Measurements from ENCODE around the gene ZNF662. TPM values are rescaled to one million over a fixed set of nuclear protein-coding genes. Genes with fewer than 3 reads are reported as not detected.

ZNF662 gene
- total and polyA plus RNA-seq, 9 donors = 10.5 to 19.8 (median 14.8) TPM

GRCh38 chr3:42935472-42935871 is 29.5 kb downstream of the ZNF662 start:
- Histone ChIP-seq H3K4me3 (ENCODE audit: low read length) (no peak overlapping the region), H3K27me3 (ENCODE audit: control insufficient read depth, insufficient read depth, low read length) (no peaks in the 10 kb centered on the region), H3K4me1 (ENCODE audit: control insufficient read depth, insufficient read depth, low read length) (no peaks in the 10 kb centered on the region), H3K27ac (ENCODE audit: low read length) (no peak overlapping the region), H3K36me3 (ENCODE audit: control insufficient read depth, insufficient read depth, low read length) (no peaks in the 10 kb centered on the region), H3K9me3 (replicated peaks; ENCODE audit: control insufficient read depth, low read depth, low read length) (no peaks in the 10 kb centered on the region)
- DNase-seq = no peak
- WGBS (ENCODE audit: insufficient coverage) = no CpG with 5 or more reads among the region's 1 CpG

DNA sequence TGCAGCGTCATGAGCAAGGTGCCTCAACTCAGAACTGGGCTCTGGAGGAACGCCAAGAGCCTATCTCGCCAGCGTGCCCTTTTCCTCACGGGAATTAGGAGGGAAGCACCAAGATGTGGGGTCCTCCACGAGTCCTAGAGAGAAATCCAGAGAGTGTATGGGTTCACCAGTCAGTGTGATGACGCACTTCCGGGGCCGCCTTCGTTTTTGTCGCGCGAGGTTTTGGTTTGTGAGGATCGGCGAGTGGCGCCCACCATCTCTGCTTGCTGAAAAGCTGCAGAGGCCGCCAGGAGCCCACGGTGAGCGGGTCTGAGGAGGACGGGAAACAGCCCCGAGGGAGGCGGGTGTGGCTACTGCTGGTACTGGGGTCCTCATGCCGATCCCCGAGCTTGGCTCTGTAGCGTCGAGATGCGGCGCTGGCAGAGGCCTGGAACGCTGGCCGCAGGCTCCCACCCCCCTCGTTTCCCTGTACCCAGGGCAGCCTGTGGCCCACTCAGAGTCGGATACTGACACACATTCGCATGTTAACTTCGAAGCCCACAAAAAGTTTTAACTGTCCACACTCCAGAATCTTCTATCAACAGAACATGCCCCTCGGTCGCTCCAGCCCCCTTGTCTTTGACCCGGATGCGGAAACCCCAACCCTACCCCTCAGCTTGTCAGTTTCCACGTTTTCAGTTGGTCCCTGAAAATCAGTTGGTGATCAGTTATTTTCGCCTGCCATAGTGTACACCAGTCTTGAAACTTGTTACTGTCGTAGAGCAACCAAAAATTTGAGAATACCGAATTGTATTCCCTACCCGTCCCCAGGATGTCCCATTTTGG is 30.4 kb downstream of the ZNF662 start:
- Histone ChIP-seq H3K27ac (ENCODE audit: low read length) (no peak overlapping the region), H3K4me1 (ENCODE audit: control insufficient read depth, insufficient read depth, low read length) (no peaks in the 10 kb centered on the region), H3K27me3 (ENCODE audit: control insufficient read depth, insufficient read depth, low read length) (no peaks in the 10 kb centered on the region), H3K36me3 (ENCODE audit: control insufficient read depth, insufficient read depth, low read length) (no peaks in the 10 kb centered on the region), H3K4me3 (ENCODE audit: low read length) (peak overlapping the region; percentile 42), H3K9me3 (replicated peaks; ENCODE audit: control insufficient read depth, low read depth, low read length) (no peaks in the 10 kb centered on the region)
- WGBS (ENCODE audit: insufficient coverage) = 61% methylated on average over 42 of the region's 43 CpGs
- DNase-seq = peak; percentile 75

- no peaks in the 10 kb centered on the region for H3K27me3 ChIP-seq (ENCODE audit: control insufficient read depth, insufficient read depth, low read length)
- H3K9me3 ChIP-seq (replicated peaks; ENCODE audit: control insufficient read depth, low read depth, low read length) = no peaks in the 10 kb centered on the region
- H3K27ac ChIP-seq (ENCODE audit: low read length) = no peak overlapping the region
- no CpG with 5 or more reads among the region's 3 CpGs for whole genome bisulfite sequencing (ENCODE audit: insufficient coverage)
- H3K4me1 ChIP-seq (ENCODE audit: control insufficient read depth, insufficient read depth, low read length) = no peaks in the 10 kb centered on the region
- peaks cover 4% of the 10 kb centered on the region for H3K36me3 ChIP-seq (ENCODE audit: control insufficient read depth, insufficient read depth, low read length)
- no peak for DNase-seq
- H3K4me3 ChIP-seq (ENCODE audit: low read length) = no peak overlapping the region
Observed at GRCh38 chr3:42937334-42937733, 31.4 kb downstream of the ZNF662 start.

DNA sequence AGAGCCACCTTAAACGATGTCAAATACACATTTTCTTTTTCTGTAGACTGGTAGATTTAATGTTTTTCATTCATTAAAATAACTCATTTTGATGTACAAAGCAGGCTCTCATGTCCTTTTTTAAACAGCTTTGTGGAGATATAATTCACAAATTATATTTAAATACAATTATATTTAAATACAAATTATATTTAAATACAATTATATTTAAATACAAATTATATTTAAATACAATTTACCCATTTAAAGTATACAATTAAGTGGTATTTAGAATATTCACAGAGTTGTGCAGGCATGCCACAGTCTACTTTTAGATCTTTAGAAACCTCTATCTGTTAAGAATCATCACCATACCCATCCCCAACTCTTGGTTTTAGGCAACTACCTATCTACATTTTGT is 36.8 kb downstream of the ZNF662 start:
- H3K27me3 ChIP-seq (ENCODE audit: control insufficient read depth, insufficient read depth, low read length) = no peaks in the 10 kb centered on the region
- DNase-seq = no peak
- no CpG with 5 or more reads among the region's 1 CpG for WGBS (ENCODE audit: insufficient coverage)
- no peak overlapping the region for H3K4me3 ChIP-seq (ENCODE audit: low read length)
- peaks cover 4% of the 10 kb centered on the region for H3K36me3 ChIP-seq (ENCODE audit: control insufficient read depth, insufficient read depth, low read length)
- no peaks in the 10 kb centered on the region for H3K9me3 ChIP-seq (replicated peaks; ENCODE audit: control insufficient read depth, low read depth, low read length)
- no peaks in the 10 kb centered on the region for H3K4me1 ChIP-seq (ENCODE audit: control insufficient read depth, insufficient read depth, low read length)
- H3K27ac ChIP-seq (ENCODE audit: low read length) = no peak overlapping the region

GRCh38 chr3:42946050-42946449 is 40.1 kb downstream of the ZNF662 start:
- no peak overlapping the region for H3K4me3 ChIP-seq (ENCODE audit: low read length)
- H3K9me3 ChIP-seq (replicated peaks; ENCODE audit: control insufficient read depth, low read depth, low read length) = no peaks in the 10 kb centered on the region
- 66% methylated on average over 5 of the region's 5 CpGs for WGBS (ENCODE audit: insufficient coverage)
- H3K4me1 ChIP-seq (ENCODE audit: control insufficient read depth, insufficient read depth, low read length) = no peaks in the 10 kb centered on the region
- no peaks in the 10 kb centered on the region for H3K27me3 ChIP-seq (ENCODE audit: control insufficient read depth, insufficient read depth, low read length)
- H3K36me3 ChIP-seq (ENCODE audit: control insufficient read depth, insufficient read depth, low read length) = peaks cover 4% of the 10 kb centered on the region
- H3K27ac ChIP-seq (ENCODE audit: low read length) = no peak overlapping the region
- no peak for DNase-seq

DNA sequence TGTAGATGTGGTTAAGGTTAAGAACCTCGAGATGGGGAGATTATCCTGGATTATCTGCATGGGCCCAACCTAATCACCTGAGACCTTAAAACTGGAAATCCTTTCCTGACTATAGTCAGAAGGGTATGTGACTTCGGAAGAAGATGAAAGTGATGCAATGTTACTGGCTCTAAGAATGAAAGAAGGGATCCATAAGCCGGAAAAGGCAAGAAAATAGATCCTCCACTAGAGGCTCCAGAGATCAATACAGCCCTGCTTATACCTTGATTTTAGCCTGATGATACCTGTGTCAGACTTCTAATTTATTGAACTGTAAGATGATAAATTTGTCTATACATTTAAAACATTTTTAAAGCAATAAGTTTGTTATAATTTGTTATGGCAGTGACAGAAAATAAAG is 51.6 kb downstream of the ZNF662 start:
- Histone ChIP-seq H3K27ac (ENCODE audit: low read length) (no peak overlapping the region), H3K9me3 (replicated peaks; ENCODE audit: control insufficient read depth, low read depth, low read length) (no peaks in the 10 kb centered on the region), H3K4me3 (ENCODE audit: low read length) (no peak overlapping the region), H3K36me3 (ENCODE audit: control insufficient read depth, insufficient read depth, low read length) (no peaks in the 10 kb centered on the region), H3K27me3 (ENCODE audit: control insufficient read depth, insufficient read depth, low read length) (no peaks in the 10 kb centered on the region), H3K4me1 (ENCODE audit: control insufficient read depth, insufficient read depth, low read length) (no peaks in the 10 kb centered on the region)
- WGBS (ENCODE audit: insufficient coverage) = no CpG with 5 or more reads among the region's 3 CpGs
- DNase-seq = no peak

DNA sequence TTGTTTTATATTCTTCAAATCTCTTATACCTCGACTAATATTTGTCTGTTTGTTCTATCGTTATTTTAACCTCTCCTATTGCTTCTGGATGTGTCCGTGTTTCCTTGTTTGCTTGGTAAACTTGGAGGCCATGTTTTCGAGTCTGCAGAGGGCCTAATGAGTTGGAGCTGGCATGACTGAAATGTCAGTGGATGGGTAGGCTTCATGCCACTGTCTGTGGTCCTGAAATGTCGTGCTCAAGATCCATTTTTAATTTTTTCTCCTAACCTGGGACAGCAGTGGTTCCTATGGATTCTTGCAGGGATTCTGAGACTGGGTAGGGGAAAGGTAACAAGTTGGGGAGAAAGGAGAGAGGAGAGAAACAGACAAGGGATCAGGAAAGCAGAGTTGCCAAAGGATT is 54.3 kb downstream of the ZNF662 start:
- no peaks in the 10 kb centered on the region for H3K4me1 ChIP-seq (ENCODE audit: control insufficient read depth, insufficient read depth, low read length)
- H3K4me3 ChIP-seq (ENCODE audit: low read length) = no peak overlapping the region
- no peaks in the 10 kb centered on the region for H3K27me3 ChIP-seq (ENCODE audit: control insufficient read depth, insufficient read depth, low read length)
- no peaks in the 10 kb centered on the region for H3K9me3 ChIP-seq (replicated peaks; ENCODE audit: control insufficient read depth, low read depth, low read length)
- H3K27ac ChIP-seq (ENCODE audit: low read length) = no peak overlapping the region
- no peak for DNase-seq
- no peaks in the 10 kb centered on the region for H3K36me3 ChIP-seq (ENCODE audit: control insufficient read depth, insufficient read depth, low read length)
- WGBS (ENCODE audit: insufficient coverage) = 80% methylated on average over 1 of the region's 5 CpGs

DNA sequence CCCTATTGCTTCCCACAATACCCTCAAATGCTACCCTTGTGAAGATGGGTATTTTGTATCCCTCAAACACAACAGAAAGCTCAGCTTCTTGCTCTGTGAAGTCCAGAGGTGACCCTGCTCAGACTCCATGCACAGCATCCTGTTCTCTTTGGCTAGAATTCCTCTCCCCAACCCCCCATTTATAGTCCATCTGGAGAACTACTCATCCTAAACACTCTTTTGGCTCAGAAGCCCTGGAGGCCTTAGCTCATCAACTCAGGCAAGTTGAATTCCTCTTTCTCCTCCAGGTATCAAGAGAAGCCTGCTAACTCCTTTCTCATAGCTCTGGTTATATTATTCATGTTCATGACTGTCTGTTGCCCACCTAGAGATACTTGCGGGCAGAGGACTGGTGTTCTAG is 54.8 kb downstream of the ZNF662 start:
- H3K9me3 ChIP-seq (replicated peaks; ENCODE audit: control insufficient read depth, low read depth, low read length) = no peaks in the 10 kb centered on the region
- H3K27me3 ChIP-seq (ENCODE audit: control insufficient read depth, insufficient read depth, low read length) = no peaks in the 10 kb centered on the region
- no peaks in the 10 kb centered on the region for H3K36me3 ChIP-seq (ENCODE audit: control insufficient read depth, insufficient read depth, low read length)
- H3K4me3 ChIP-seq (ENCODE audit: low read length) = no peak overlapping the region
- DNase-seq = peak; percentile 55
- WGBS (ENCODE audit: insufficient coverage) = no CpG with 5 or more reads among the region's 1 CpG
- no peak overlapping the region for H3K27ac ChIP-seq (ENCODE audit: low read length)
- H3K4me1 ChIP-seq (ENCODE audit: control insufficient read depth, insufficient read depth, low read length) = no peaks in the 10 kb centered on the region

- no peaks in the 10 kb centered on the region for H3K4me1 ChIP-seq (ENCODE audit: control insufficient read depth, insufficient read depth, low read length)
- 0% methylated on average over 2 of the region's 4 CpGs for WGBS (ENCODE audit: insufficient coverage)
- H3K9me3 ChIP-seq (replicated peaks; ENCODE audit: control insufficient read depth, low read depth, low read length) = no peaks in the 10 kb centered on the region
Observed at GRCh38 chr3:42961633-42962032, 55.7 kb downstream of the ZNF662 start.

GRCh38 chr3:42963269-42963668 is 57.3 kb downstream of the ZNF662 start:
- no peaks in the 10 kb centered on the region for H3K36me3 ChIP-seq (ENCODE audit: control insufficient read depth, insufficient read depth, low read length)
- no peak overlapping the region for H3K27ac ChIP-seq (ENCODE audit: low read length)
- H3K4me3 ChIP-seq (ENCODE audit: low read length) = no peak overlapping the region
- DNase-seq = no peak
- WGBS (ENCODE audit: insufficient coverage) = no CpG with 5 or more reads among the region's 2 CpGs
- no peaks in the 10 kb centered on the region for H3K27me3 ChIP-seq (ENCODE audit: control insufficient read depth, insufficient read depth, low read length)
- H3K9me3 ChIP-seq (replicated peaks; ENCODE audit: control insufficient read depth, low read depth, low read length) = no peaks in the 10 kb centered on the region
- H3K4me1 ChIP-seq (ENCODE audit: control insufficient read depth, insufficient read depth, low read length) = no peaks in the 10 kb centered on the region

More at GRCh38 chr3:42961633-42962032, 55.7 kb downstream of the ZNF662 start:
- Histone ChIP-seq H3K4me3 (ENCODE audit: low read length) (no peak overlapping the region), H3K36me3 (ENCODE audit: control insufficient read depth, insufficient read depth, low read length) (no peaks in the 10 kb centered on the region), H3K27me3 (ENCODE audit: control insufficient read depth, insufficient read depth, low read length) (no peaks in the 10 kb centered on the region), H3K27ac (ENCODE audit: low read length) (no peak overlapping the region)
- peak; percentile 88 for DNase-seq

Measured in muscle of leg (tissue), 11 donors.